ENCODE data around the gene ZNF827.

GRCh38 chr4:145936997-145937901, 1.4 kb downstream of the ZNF827 start:
- TF ChIP-seq, protein P1, sequence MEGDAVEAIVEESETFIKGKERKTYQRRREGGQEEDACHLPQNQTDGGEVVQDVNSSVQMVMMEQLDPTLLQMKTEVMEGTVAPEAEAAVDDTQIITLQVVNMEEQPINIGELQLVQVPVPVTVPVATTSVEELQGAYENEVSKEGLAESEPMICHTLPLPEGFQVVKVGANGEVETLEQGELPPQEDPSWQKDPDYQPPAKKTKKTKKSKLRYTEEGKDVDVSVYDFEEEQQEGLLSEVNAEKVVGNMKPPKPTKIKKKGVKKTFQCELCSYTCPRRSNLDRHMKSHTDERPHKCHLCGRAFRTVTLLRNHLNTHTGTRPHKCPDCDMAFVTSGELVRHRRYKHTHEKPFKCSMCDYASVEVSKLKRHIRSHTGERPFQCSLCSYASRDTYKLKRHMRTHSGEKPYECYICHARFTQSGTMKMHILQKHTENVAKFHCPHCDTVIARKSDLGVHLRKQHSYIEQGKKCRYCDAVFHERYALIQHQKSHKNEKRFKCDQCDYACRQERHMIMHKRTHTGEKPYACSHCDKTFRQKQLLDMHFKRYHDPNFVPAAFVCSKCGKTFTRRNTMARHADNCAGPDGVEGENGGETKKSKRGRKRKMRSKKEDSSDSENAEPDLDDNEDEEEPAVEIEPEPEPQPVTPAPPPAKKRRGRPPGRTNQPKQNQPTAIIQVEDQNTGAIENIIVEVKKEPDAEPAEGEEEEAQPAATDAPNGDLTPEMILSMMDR (conservative IDR thresholded peaks at IDR 0.05), result no peak
- no peak for TF ChIP-seq ZFX (IDR thresholded peaks at IDR 0.05)
